B cell (primary cell): ENCODE measurements around the gene CBX4. TPM values are rescaled to one million over a fixed set of nuclear protein-coding genes. Genes with fewer than 3 reads are reported as not detected.

ENCODE experiments used
- ATAC-seq: fragments of 200-7000 bp; cut with Tn5 transposase; one replicate; pipeline ENCODE4 v1.10.0; 2021; ENCODE audit warnings: low read depth, mild to moderate bottlenecking, moderate number of reproducible peaks, moderate library complexity
- CTCF ChIA-PET: fragments of 350-600 bp; sonication (Branson Sonifier 250); formaldehyde crosslinking; loops from one replicate; lab custom pipeline; 2021; ENCODE audit warnings: antibody characterized with exemption, inconsistent platforms; lab: Charles Lee
- POLR2A ChIA-PET: fragments of 350-600 bp; sonication (Branson Sonifier 250); formaldehyde crosslinking; loops from one replicate; lab custom pipeline; 2021; ENCODE audit warnings: antibody characterized with exemption; lab: Charles Lee
- DNase-seq: peaks from one replicate; pipeline ENCODE4 v3.0.0; 2013
- H2AFZ ChIP-seq: 2 replicates; pipeline ENCODE4 v1.6.1; 2012; ENCODE audit warnings: mild to moderate bottlenecking, low read depth, low read length; ENCODE audit not compliant: insufficient read depth, poor library complexity, severe bottlenecking
- H3K27ac ChIP-seq, 2 donors: 1 replicate in 1 of 2; 2 replicates in 1 of 2; pipeline ENCODE4 v1.5.1; 2012 to 2013; ENCODE audit warnings: low read length in 2 of 2, mild to moderate bottlenecking in 2 of 2, moderate library complexity in 1 of 2
- H3K27me3 ChIP-seq, 4 experiments: fragments of 200-600 bp in 1 of 4; sonication (generic) in 1 of 4; replicated peaks in 1 of 4; 1 replicate in 2 of 4; 2 replicates in 2 of 4; pipeline versions ENCODE4 v1.6.1 to v1.7.0; 2013 to 2016; ENCODE audit warnings: low read length in 3 of 4, mild to moderate bottlenecking in 2 of 4, mixed read lengths in 1 of 4, moderate library complexity in 1 of 4; ENCODE audit not compliant: insufficient read depth in 4 of 4, control insufficient read depth in 3 of 4; ENCODE audit errors: control extremely low read depth in 1 of 4
- H3K36me3 ChIP-seq, 2 experiments: replicated peaks in 1 of 2; 1 replicate in 1 of 2; 2 replicates in 1 of 2; pipeline versions ENCODE4 v1.6.1 to v1.7.1; 2013; ENCODE audit warnings: low read length in 1 of 2; ENCODE audit not compliant: insufficient read depth in 2 of 2, control insufficient read depth in 1 of 2; ENCODE audit errors: control extremely low read depth in 1 of 2, extremely low read depth in 1 of 2
- H3K4me1 ChIP-seq, 2 donors: fragments of 200-600 bp in 1 of 2; sonication (generic) in 1 of 2; 1 replicate in 1 of 2; 2 replicates in 1 of 2; pipeline versions ENCODE4 v1.5.1 to v1.6.1; 2013 to 2017; ENCODE audit warnings: low read length in 2 of 2; ENCODE audit not compliant: control insufficient read depth in 2 of 2, insufficient read depth in 2 of 2
- H3K4me2 ChIP-seq: replicated peaks from 2 replicates; pipeline ENCODE3; 2012; ENCODE audit warnings: mild to moderate bottlenecking, low read depth, low read length; ENCODE audit not compliant: poor library complexity, severe bottlenecking
- H3K4me3 ChIP-seq, 5 experiments: fragments of 200-600 bp in 1 of 5; sonication (generic) in 1 of 5; 1 replicate in 3 of 5; 2 replicates in 2 of 5; pipeline versions ENCODE4 v1.5.1 to v1.7.0; 2011 to 2016; ENCODE audit warnings: low read length in 4 of 5, mild to moderate bottlenecking in 4 of 5, low read depth in 2 of 5, control low read depth in 1 of 5, moderate library complexity in 1 of 5; ENCODE audit not compliant: insufficient read depth in 1 of 5; ENCODE audit errors: control extremely low read depth in 1 of 5, extremely low read depth in 1 of 5
- H3K79me2 ChIP-seq: fragments of 200-600 bp; sonication (generic); one replicate; pipeline ENCODE4 v1.6.0; 2016; ENCODE audit warnings: low read length; ENCODE audit not compliant: control insufficient read depth, insufficient read depth
- H3K9ac ChIP-seq: fragments of 200-600 bp; sonication (generic); 2 replicates; pipeline ENCODE4 v1.6.1; 2017; ENCODE audit warnings: mild to moderate bottlenecking, low read length, moderate library complexity
- H3K9me3 ChIP-seq, 3 donors: one replicate each; pipeline versions ENCODE4 v1.6.1 to v1.7.1; 2013; ENCODE audit warnings: low read length in 2 of 3; ENCODE audit not compliant: control insufficient read depth in 2 of 3, insufficient read depth in 1 of 3; ENCODE audit errors: control extremely low read depth in 1 of 3
- H4K20me1 ChIP-seq: 2 replicates; pipeline ENCODE4 v1.6.0; 2012; ENCODE audit warnings: mild to moderate bottlenecking, low read length; ENCODE audit not compliant: insufficient read depth, control insufficient read depth, poor library complexity, severe bottlenecking
- H3K27ac Mint-ChIP-seq: one replicate; pipeline ENCODE4 v1.8.0; 2021; ENCODE audit warnings: mixed read lengths
- H3K27me3 Mint-ChIP-seq: one replicate; pipeline ENCODE4 v1.8.0; 2021; ENCODE audit warnings: mixed read lengths
- H3K4me1 Mint-ChIP-seq: one replicate; pipeline ENCODE4 v1.8.0; 2021; ENCODE audit warnings: mixed read lengths
- H3K4me3 Mint-ChIP-seq: one replicate; pipeline ENCODE4 v1.8.0; 2021; ENCODE audit warnings: mixed read lengths
- H3K9me3 Mint-ChIP-seq: one replicate; pipeline ENCODE4 v1.8.0; 2022; ENCODE audit warnings: mixed read lengths; ENCODE audit not compliant: insufficient read depth
- CTCF ChIP-seq: fragments of 200-600 bp; IDR thresholded peaks from one replicate; pipeline ENCODE4 v1.8.0; 2022; ENCODE audit warnings: antibody characterized with exemption, mild to moderate bottlenecking
- EZH2 ChIP-seq: IDR thresholded peaks from 2 replicates; pipeline ENCODE4 v1.6.1; 2012; ENCODE audit warnings: borderline replicate concordance, low read depth, mild to moderate bottlenecking, moderate library complexity, low read length; ENCODE audit not compliant: insufficient read depth, poor library complexity, severe bottlenecking
- WGBS: methylation state at CpG from one replicate; pipeline ENCODE4 v1.1.5; 2013; ENCODE audit warnings: missing lambda C conversion rate; ENCODE audit not compliant: insufficient coverage; 5-methylcytosine and 5-hydroxymethylcytosine counted together
- intact Hi-C: fragments of 100-400 bp; cut with micrococcal nuclease; formaldehyde crosslinking; loops from one replicate; pipeline ENCODE4 v1.10.0; 2022
- polyA plus RNA-seq: library from polyadenylated mRNA; depleted of rRNA; stranded (reverse); fragments of >200 nt; gene quantifications from 2 replicates; pipeline ENCODE4 v1.2.3, GENCODE V29; 2012
- total RNA-seq, 2 donors: library from RNA; stranded (reverse); fragments of 120-200 nt in 1 of 2; gene quantifications; 1 replicate in 1 of 2; 2 replicates in 1 of 2; pipeline versions ENCODE4 v1.2.3 to v1.2.4, GENCODE V29; 2013 to 2022

The CBX4 gene
- total and polyA plus RNA-seq, 2 donors (not counting 1 experiment from before 2014, with no cell fraction given): 81.9 to 115 TPM

GRCh38 chr17:79792341-79792871, 46.8 kb downstream of the CBX4 start:
- Histone ChIP-seq H3K27me3 (peaks cover 0 to 63% (median 45%) of the 10 kb centered on the region in 4 experiments), H3K27ac (no peak overlapping the region), H3K36me3 (peaks cover 0 to 7% of the 10 kb centered on the region in 2 experiments), H3K9ac (no peak overlapping the region), H3K9me3 (peaks cover 0 to 44% (median 0%) of the 10 kb centered on the region in 3 donors), H3K4me1 (peaks cover 35 to 37% of the 10 kb centered on the region in 2 donors), H2AFZ (no peak overlapping the region), H3K4me2 (no peak overlapping the region), H3K79me2 (peaks cover 4% of the 10 kb centered on the region), H3K4me3 (no peak overlapping the region), H4K20me1 (peaks cover 21% of the 10 kb centered on the region)
- Mint-ChIP-seq H3K4me1 (peaks cover 27% of the 10 kb centered on the region), H3K27me3 (peaks cover 36% of the 10 kb centered on the region), H3K4me3 (peak overlapping the region; percentile 7), H3K27ac (peak overlapping the region; percentile 72), H3K9me3 (no peaks in the 10 kb centered on the region)
- 20% methylated on average over 1 of the region's 22 CpGs for WGBS
- TF ChIP-seq EZH2: no peak
- no peak for TF ChIP-seq CTCF
- ChIA-PET CTCF (interaction anchor here (1.3 kb wide), 1 partner anchor 178 kb away, joined by 3 read pairs; no protein-coding TSS in a partner anchor), POLR2A (interaction anchor here (1.2 kb wide), 1 partner anchor 50 kb away, joined by 4 read pairs; no protein-coding TSS in a partner anchor)
- intact Hi-C loops: no loop called here
- ATAC-seq (no peak), DNase-seq (no peak)

GRCh38 chr17:79791735-79792161, 47.5 kb downstream of the CBX4 start:
- POLR2A ChIA-PET: no interaction called here
- TF ChIP-seq CTCF: no peak
- TF ChIP-seq EZH2: no peak

More at GRCh38 chr17:79791735-79792161, 47.5 kb downstream of the CBX4 start:
- H3K4me1 Mint-ChIP-seq: peaks cover 23% of the 10 kb centered on the region
- WGBS: 4% methylated on average over 18 of the region's 26 CpGs
- H3K36me3 ChIP-seq: peaks cover 0 to 7% of the 10 kb centered on the region in 2 experiments
- H3K27me3 ChIP-seq: peaks cover 0 to 66% (median 45%) of the 10 kb centered on the region in 4 experiments
- no peak for ATAC-seq
- H3K27me3 Mint-ChIP-seq: peaks cover 41% of the 10 kb centered on the region
- intact Hi-C loops: no loop called here
- no peak overlapping the region for H3K4me3 Mint-ChIP-seq
- CTCF ChIA-PET: interaction anchor here (0.7 to 3.5 kb wide), 4 partner anchors 13 to 201 kb away, joined by 3 to 30 read pairs (median 9); partner anchors contain the start of gene CBX2
- peaks cover 21% of the 10 kb centered on the region for H4K20me1 ChIP-seq
- no peak overlapping the region for H2AFZ ChIP-seq
- peaks cover 4% of the 10 kb centered on the region for H3K79me2 ChIP-seq
- no peak for DNase-seq
- no peak overlapping the region for H3K27ac ChIP-seq
- H3K27ac Mint-ChIP-seq: no peak overlapping the region
- H3K9me3 Mint-ChIP-seq: no peaks in the 10 kb centered on the region
- H3K4me3 ChIP-seq: no peak overlapping the region
- H3K9ac ChIP-seq: no peak overlapping the region
- peaks cover 35 to 37% of the 10 kb centered on the region in 2 donors for H3K4me1 ChIP-seq
- peak overlapping the region; percentile 66 for H3K4me2 ChIP-seq
- H3K9me3 ChIP-seq: peaks cover 0 to 47% (median 0%) of the 10 kb centered on the region in 3 donors
